Hematopoietic multipotent progenitor cell treated with erythropoietin and hydrocortisone succinate and interleukin-3 and kit ligand, for 17 days (in vitro differentiated cells): ENCODE data around the gene PLXNA1.

ENCODE experiments used
- DNase-seq: peaks from one replicate; pipeline ENCODE4 v3.0.0-alpha.2; 2015; ENCODE audit warnings: low spot score

Gene PLXNA1

DNA sequence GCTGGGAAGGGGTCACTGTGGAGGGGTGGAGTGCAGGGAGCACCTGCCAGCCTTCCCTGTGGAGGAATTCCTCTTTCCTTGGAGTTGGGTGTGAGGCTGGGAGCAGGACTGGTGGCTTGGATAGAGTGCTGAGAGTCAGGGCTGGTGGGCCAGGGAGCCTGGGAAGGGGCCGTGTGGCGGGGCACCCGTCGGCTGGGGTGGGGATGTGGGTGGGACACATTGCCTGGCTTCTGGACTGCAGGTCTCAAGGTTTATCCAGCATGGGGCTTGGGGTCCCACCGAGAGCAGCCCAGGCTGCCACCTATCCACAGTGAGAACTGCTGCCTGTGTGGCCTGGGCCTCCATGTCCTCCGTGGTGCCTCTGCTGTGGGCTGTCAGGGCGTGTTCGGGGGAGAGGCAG lies 4.7 kb downstream of the PLXNA1 start:
- no peak for DNase-seq

DNA sequence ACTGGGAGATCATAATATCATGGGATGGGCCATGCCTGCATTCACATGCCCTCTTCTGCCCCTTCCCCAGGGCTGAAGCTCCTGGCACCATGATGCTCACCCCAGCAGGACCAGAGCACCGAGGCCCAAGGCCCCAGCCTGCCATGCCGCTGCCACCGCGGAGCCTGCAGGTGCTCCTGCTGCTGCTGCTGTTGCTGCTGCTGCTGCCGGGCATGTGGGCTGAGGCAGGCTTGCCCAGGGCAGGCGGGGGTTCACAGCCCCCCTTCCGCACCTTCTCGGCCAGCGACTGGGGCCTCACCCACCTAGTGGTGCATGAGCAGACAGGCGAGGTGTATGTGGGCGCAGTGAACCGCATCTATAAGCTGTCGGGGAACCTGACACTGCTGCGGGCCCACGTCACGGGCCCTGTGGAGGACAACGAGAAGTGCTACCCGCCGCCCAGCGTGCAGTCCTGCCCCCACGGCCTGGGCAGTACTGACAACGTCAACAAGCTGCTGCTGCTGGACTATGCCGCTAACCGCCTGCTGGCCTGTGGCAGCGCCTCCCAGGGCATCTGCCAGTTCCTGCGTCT lies 5.6 kb downstream of the PLXNA1 start:
- DNase-seq = no peak

- no peak for DNase-seq
Measured at GRCh38 chr3:126989316-126990023, 6.6 kb downstream of the PLXNA1 start.

DNA sequence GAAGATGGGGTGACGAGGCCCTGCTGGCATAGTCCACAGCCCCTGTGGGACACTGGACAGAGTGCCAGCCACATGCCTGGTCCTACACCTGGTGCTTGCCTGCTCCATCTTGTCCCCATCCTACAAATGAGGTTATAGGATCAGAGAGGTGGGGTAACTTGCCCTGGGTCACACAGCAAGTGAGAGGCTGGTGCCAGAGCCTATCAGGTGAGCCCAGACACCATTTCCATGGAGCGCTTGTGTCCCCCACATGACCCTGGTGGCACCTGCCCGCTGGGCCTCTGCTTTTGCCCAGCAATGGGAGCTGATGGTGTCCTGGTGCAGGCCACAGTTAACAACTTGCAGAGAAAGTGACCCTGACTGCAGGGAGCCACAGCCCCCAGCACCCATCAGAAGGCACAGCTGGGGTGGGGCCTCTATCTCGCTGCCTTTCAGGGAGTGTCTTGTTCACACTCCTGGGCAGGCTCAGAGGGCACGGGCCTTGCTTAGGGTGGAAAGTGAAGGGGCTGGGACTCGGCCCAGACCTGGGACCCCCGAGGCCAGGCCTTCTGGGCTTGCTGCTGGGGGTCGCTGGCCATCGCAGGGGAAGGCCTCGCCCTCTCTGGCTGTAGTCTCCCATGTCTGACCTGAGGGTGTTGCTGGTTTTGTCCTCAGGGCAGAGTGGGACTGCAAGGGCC lies 7.2 kb downstream of the PLXNA1 start:
- no peak for DNase-seq

DNA sequence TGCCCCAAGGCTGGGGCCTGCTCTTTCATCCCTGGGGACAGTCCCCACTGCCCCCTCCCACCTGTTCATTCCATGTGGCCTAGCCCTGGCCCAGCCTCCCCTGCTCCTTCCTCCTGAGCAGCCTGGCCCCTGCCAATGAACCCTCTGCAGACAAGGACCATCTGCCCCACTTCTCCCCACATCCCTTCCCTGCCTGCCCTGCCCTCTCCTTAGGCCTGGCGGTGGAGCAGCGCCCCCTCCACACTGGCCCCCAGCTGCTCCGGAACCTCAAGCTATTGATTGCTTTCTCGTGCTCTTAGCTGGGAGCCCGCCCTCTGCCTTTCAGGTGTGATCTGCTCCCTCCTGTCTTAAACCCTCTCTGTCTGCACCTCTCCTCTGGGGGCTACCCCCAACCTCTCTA lies 8.0 kb downstream of the PLXNA1 start:
- DNase-seq = no peak

DNA sequence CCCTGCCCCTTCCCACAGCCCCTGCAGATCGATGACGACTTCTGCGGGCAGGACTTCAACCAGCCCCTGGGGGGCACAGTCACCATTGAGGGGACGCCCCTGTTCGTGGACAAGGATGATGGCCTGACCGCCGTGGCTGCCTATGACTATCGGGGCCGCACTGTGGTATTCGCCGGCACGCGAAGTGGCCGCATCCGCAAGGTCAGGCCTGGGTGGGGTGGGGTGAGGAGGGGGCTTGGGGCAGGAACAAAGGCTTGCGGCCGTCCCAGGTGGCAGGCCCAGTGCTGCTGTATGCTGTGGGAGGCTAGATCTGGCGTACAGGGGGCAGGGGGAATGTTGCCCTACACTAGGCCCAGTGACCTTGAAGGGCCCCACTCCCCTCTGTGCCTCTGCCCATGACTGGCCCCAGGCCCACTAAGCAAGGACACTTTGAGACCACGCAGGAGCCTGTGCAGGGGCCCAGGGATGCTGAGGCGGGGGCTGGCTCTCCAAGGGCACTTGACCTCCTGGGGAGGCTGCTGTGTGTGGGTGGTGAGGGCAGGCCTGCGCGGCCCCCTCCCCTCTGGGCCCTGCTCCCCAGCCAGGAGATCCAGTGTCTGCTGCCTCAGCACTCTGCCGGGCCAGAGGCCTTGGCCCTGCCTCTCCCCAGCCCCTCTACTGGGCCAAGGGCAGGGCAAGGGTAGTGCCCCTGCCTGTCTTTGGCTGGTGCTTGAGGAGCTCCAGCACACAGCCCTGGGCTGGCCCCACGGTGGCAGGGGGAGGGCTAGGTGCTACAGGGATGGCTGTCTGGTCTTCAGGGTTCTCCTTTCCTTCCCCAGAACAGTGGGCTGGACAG lies 8.7 kb downstream of the PLXNA1 start:
- DNase-seq = no peak

- no peak for DNase-seq
Measured at GRCh38 chr3:126992216-126992615, 9.3 kb downstream of the PLXNA1 start.

GRCh38 chr3:126992776-126993175 lies 9.9 kb downstream of the PLXNA1 start:
- no peak for DNase-seq

DNA sequence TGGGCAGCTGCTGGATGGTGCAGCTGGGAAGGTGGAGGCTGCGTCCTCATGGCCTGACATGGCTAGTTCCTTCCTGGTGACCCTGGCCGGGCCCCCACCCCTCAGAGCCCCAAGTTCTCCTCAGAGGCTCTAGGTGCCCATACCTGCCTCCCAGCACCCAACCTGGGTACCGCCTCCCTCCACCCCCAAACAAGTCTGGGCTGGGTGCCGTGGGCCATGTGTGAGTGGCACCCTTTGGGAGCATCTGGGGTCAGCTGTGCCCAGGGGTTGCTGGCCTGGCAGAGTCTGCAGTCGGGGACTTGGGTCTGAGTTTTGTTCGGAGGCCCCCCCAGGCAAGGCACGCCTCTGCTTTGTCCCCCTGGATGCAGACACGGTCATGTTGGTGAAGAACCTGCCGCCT lies 10.5 kb downstream of the PLXNA1 start:
- no peak for DNase-seq

DNA sequence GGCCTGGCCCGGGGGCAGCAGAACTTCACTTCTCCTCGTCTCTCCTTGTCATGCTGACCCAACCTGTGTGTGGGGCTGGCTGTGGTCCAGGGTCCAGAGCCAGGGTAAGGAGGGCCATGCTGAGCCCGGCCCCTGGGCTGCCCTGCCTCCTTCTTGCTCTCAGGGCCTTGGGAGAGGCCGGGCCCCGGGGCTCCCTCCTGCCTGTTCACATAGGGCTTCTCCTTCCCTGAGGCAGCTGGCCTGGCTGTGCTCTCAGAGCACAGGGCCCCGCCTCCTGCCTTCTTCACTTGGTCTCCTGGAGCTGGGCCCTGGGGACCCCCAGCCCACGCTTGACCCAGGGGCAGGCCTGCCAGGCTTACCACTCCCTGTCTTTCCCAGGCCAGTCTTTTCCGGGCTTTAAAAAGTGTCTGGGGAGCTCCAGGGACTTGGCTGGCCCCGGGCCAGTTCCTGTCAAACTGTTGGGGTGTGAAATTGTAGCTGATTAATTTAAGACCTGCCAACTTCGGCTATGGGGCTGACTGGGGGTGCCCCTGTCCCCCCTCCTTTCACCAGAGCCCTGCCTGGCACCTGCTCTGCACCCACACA lies 11.8 kb downstream of the PLXNA1 start:
- no peak for DNase-seq

- no peak for DNase-seq
Measured at GRCh38 chr3:126995254-126995780, 12.4 kb downstream of the PLXNA1 start.

DNA sequence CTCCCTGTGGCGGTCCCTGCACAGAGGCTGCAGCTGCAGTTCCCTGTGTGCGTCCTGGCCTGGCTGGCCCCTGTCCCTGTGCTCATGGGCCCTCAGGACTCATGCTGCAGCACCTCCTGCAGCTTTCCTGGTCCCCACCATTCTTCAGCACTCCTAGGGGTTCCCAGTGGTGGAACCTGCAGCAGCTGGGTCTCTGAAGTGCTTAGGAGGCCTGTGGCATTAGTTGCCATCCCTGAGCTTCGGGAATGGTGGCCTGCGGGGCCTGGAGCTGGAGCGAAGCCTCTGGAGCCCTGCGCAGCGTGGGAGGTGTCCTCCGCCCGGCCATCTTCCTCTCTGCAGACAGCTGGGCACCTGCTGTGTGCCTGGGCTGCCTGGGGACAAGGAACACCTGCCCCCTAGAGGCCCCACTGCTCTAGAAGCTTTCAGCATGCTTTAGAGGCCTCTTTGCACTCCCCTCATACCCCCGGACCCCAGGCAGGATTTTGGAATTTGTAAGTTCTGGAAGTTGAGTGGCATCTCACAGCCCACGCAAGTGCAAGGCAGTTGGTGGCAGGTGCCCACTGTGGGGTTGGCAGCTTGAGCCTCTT lies 13.1 kb downstream of the PLXNA1 start:
- no peak for DNase-seq

- DNase-seq = no peak
Measured at GRCh38 chr3:126996905-126997304, 14.0 kb downstream of the PLXNA1 start.

- no peak for DNase-seq
Measured at GRCh38 chr3:126997455-126998038, 14.6 kb downstream of the PLXNA1 start.

GRCh38 chr3:126998320-126998719 lies 15.4 kb downstream of the PLXNA1 start:
- no peak for DNase-seq

- DNase-seq = no peak
Measured at GRCh38 chr3:126998728-126999127, 15.8 kb downstream of the PLXNA1 start.

GRCh38 chr3:126999383-126999782 lies 16.5 kb downstream of the PLXNA1 start:
- DNase-seq = no peak

GRCh38 chr3:127000119-127000518 lies 17.2 kb downstream of the PLXNA1 start:
- DNase-seq = no peak

DNA sequence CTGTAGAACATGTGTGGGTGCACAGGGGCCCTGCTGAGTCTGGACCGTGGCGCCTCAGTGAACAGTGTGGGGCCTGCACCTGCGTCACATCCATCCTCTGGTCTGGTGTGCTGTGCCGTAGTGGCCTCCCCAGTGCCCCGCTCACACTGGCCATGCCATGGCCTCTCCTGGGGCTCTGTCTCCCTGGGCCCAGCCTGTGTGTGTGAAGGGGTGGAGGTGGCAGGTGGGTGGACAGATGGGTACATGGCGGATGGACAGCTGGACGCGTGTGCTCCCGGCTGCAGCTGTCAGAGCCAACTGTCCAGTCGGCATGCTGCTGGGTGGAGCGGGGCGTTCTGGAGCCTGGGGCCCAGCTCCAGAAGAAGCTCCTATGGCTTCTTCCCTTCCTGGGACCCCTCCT lies 17.8 kb downstream of the PLXNA1 start:
- no peak for DNase-seq

GRCh38 chr3:127001486-127002194 lies 18.7 kb downstream of the PLXNA1 start:
- no peak for DNase-seq
